Endothelial cell of umbilical vein (primary cell): ENCODE measurements around the gene NECAB2.

Experiments
- EZH2 ChIP-seq: IDR thresholded peaks from 2 replicates; pipeline ENCODE4 v1.6.1; 2012; ENCODE audit warnings: borderline replicate concordance, low read depth, mild to moderate bottlenecking, moderate library complexity, low read length, inconsistent platforms; ENCODE audit not compliant: severe bottlenecking
- FOS ChIP-seq: IDR thresholded peaks from 2 replicates; pipeline ENCODE4 v1.6.1; 2011; ENCODE audit warnings: mild to moderate bottlenecking, low read length, moderate library complexity, borderline replicate concordance; ENCODE audit not compliant: insufficient read depth
- JUN ChIP-seq: IDR thresholded peaks from 2 replicates; pipeline ENCODE4 v1.6.1; 2011; ENCODE audit warnings: borderline replicate concordance, low read depth; ENCODE audit not compliant: insufficient read length, insufficient read depth
- MYC ChIP-seq: IDR thresholded peaks from one replicate; pipeline ENCODE4 v1.6.1; 2011; ENCODE audit warnings: mild to moderate bottlenecking, low read depth, low read length
- POLR2AphosphoS5 ChIP-seq: IDR thresholded peaks from 2 replicates; pipeline ENCODE4 v1.6.1; 2012; ENCODE audit warnings: low read depth, mild to moderate bottlenecking, control low read depth, low read length, moderate library complexity; ENCODE audit not compliant: insufficient read depth
- TF ChIP-seq, protein P1 (sequence below), 2 donors: IDR thresholded peaks; 1 replicate in 1 of 2; 2 replicates in 1 of 2; pipeline ENCODE4 v1.5.1; 2011; ENCODE audit warnings: low read length in 2 of 2, mild to moderate bottlenecking in 2 of 2, moderate library complexity in 2 of 2, control low read depth in 1 of 2, inconsistent platforms in 1 of 2, low read depth in 1 of 2; ENCODE audit not compliant: insufficient read depth in 1 of 2; ENCODE audit errors: extremely low read depth in 1 of 2
- TF ChIP-seq, protein P2 (sequence below): IDR thresholded peaks from 2 replicates; pipeline ENCODE4 v1.6.1; 2011; ENCODE audit not compliant: insufficient read depth, insufficient read length

DNA sequence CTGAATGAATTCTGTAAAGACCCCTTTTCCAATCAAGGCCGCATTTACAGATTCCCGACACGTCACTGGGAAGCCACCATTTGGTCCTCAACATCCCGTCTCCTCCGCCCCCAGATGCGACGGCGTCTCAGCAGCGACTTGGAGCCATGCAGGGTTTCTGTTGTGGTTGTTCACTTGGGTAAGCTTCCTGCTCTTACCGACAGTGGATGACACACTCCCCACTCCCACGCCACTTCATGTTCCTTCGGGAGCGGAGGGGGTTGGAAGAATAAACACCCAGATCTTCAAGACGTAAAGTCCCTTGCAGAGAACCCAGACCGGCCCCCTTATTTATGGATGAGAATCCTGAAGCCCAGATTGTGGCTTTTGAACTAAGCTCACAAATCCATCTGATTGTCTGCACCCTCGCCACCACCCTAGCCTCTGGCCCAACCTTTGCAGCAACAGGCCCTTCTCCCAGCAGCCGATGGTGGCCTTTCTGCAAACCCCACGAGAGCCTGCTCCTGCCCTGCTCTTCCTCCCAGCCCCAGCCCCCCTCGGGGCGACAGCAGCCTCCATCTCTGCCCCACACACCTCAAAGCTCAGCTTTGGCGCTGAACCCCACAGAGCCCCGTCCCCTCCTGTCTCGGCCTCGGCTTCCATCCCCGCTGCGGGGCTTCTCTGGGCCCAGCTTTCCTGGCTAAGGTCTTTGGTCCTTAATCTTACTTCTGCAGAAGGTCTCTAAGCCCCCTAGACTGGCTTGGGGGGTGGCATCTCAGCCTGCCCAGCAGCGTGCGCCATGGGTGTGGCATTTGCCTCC lies 34.0 kb upstream of the NECAB2 start:
- TF ChIP-seq, protein P1, sequence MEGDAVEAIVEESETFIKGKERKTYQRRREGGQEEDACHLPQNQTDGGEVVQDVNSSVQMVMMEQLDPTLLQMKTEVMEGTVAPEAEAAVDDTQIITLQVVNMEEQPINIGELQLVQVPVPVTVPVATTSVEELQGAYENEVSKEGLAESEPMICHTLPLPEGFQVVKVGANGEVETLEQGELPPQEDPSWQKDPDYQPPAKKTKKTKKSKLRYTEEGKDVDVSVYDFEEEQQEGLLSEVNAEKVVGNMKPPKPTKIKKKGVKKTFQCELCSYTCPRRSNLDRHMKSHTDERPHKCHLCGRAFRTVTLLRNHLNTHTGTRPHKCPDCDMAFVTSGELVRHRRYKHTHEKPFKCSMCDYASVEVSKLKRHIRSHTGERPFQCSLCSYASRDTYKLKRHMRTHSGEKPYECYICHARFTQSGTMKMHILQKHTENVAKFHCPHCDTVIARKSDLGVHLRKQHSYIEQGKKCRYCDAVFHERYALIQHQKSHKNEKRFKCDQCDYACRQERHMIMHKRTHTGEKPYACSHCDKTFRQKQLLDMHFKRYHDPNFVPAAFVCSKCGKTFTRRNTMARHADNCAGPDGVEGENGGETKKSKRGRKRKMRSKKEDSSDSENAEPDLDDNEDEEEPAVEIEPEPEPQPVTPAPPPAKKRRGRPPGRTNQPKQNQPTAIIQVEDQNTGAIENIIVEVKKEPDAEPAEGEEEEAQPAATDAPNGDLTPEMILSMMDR (IDR thresholded peaks at IDR 0.05; ENCODE audit: extremely low read depth in 1 of 2, insufficient read depth in 1 of 2, low read depth in 1 of 2, low read length in 2 of 2) = no peak
- TF ChIP-seq MYC (no peak), FOS (no peak), JUN (no peak), POLR2AphosphoS5 (no peak), EZH2 (no peak)
- TF ChIP-seq, protein P2, sequence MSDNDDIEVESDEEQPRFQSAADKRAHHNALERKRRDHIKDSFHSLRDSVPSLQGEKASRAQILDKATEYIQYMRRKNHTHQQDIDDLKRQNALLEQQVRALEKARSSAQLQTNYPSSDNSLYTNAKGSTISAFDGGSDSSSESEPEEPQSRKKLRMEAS = no peak
